ENCODE results near the gene PKLR. TPM values are rescaled to one million over a fixed set of nuclear protein-coding genes. Genes with fewer than 3 reads are reported as not detected.
A peak's percentile ranks its signal among the peaks of the same experiment; 100 is the strongest.
"Not testable (repeated sequence)": the region's sequence is repeated elsewhere in the genome, so short reads cannot be mapped to it uniquely, and the experiment has no call there.

PKLR gene
- polyA plus RNA-seq, 1 donor, result 0.37 TPM

- DNase-seq, result no peak
Observed at GRCh38 chr1:155254714-155255242, 46.5 kb downstream of the PKLR start.

- DNase-seq, result no peak
Observed at GRCh38 chr1:155254228-155254713, 47.0 kb downstream of the PKLR start.

- DNase-seq, result no peak
Observed at GRCh38 chr1:155253797-155254196, 47.4 kb downstream of the PKLR start.

GRCh38 chr1:155253208-155253607 is 48.0 kb downstream of the PKLR start:
- no peak for DNase-seq

GRCh38 chr1:155251566-155251965 is 49.7 kb downstream of the PKLR start:
- no peak for DNase-seq

GRCh38 chr1:155250633-155251449 is 50.4 kb downstream of the PKLR start:
- peak; percentile 89 for DNase-seq

GRCh38 chr1:155250246-155250632 is 51.0 kb downstream of the PKLR start:
- DNase-seq, result no peak

- no peak for DNase-seq
Observed at GRCh38 chr1:155247667-155248553, 53.3 kb downstream of the PKLR start.

GRCh38 chr1:155246796-155247195 is 54.4 kb downstream of the PKLR start:
- not testable (repeated sequence) for DNase-seq

GRCh38 chr1:155245163-155245524 is 56.1 kb downstream of the PKLR start:
- no peak for DNase-seq

GRCh38 chr1:155244368-155245162 is 56.7 kb downstream of the PKLR start:
- peak; percentile 98 for DNase-seq

GRCh38 chr1:155242805-155243358 is 58.4 kb downstream of the PKLR start:
- DNase-seq, result no peak

- DNase-seq, result no peak
Observed at GRCh38 chr1:155241841-155242264, 59.4 kb downstream of the PKLR start.

GRCh38 chr1:155241069-155241679 is 60.1 kb downstream of the PKLR start:
- DNase-seq, result peak; percentile 74

Other genes with a start within 250 kb of the PKLR start
- 6.0 TPM for gene EFNA4, start 237.7 kb downstream of the PKLR start, polyA plus RNA-seq (ENCODE audit: insufficient read length)
- 2.5 TPM for gene EFNA3, start 222.6 kb downstream of the PKLR start, polyA plus RNA-seq (ENCODE audit: insufficient read length)
- gene EFNA1, start 173.6 kb downstream of the PKLR start, polyA plus RNA-seq (ENCODE audit: insufficient read length), result 24.7 TPM
- gene SLC50A1, start 165.6 kb downstream of the PKLR start, polyA plus RNA-seq (ENCODE audit: insufficient read length), result 22.6 TPM
- 25.1 TPM for gene DPM3, start 160.9 kb downstream of the PKLR start, polyA plus RNA-seq (ENCODE audit: insufficient read length)
- gene KRTCAP2, start 128.1 kb downstream of the PKLR start, polyA plus RNA-seq (ENCODE audit: insufficient read length), result 78.9 TPM
- 0.40 TPM for gene TRIM46, start 127.6 kb downstream of the PKLR start, polyA plus RNA-seq (ENCODE audit: insufficient read length)
- 39.6 TPM for gene THBS3, start 93.5 kb downstream of the PKLR start, polyA plus RNA-seq (ENCODE audit: insufficient read length)
- 18.0 TPM for gene MTX1, start 92.7 kb downstream of the PKLR start, polyA plus RNA-seq (ENCODE audit: insufficient read length)
- gene ENTREP3, start 46.0 kb downstream of the PKLR start, polyA plus RNA-seq (ENCODE audit: insufficient read length), result 17.6 TPM
- gene SCAMP3, start 39.1 kb downstream of the PKLR start, polyA plus RNA-seq (ENCODE audit: insufficient read length), result 46.5 TPM
- gene CLK2, start 27.9 kb downstream of the PKLR start, polyA plus RNA-seq (ENCODE audit: insufficient read length), result 45.2 TPM
- gene HCN3, start 24.0 kb downstream of the PKLR start, polyA plus RNA-seq (ENCODE audit: insufficient read length), result 4.0 TPM
- 106 TPM for gene FDPS, start 7.4 kb upstream of the PKLR start, polyA plus RNA-seq (ENCODE audit: insufficient read length)
- 28.0 TPM for gene RUSC1, start 19.5 kb upstream of the PKLR start, polyA plus RNA-seq (ENCODE audit: insufficient read length)